Activated T-helper 1 cell treated with anti-CD3 and anti-CD28 coated beads, Interleukin-12 subunit alpha, Interleukin-12 subunit beta, Interleukin-2, Interleukin-4 antibody, amounts not matched to agents 30 ng/mL and 10 ng/mL and 1 ng/mL, durations not matched to agents 14 hours and 24 hours and 36 hours (primary cell): ENCODE measurements around the gene DGKE. TPM values are rescaled to one million over a fixed set of nuclear protein-coding genes. Genes with fewer than 3 reads are reported as not detected.

Experiments
- DNase-seq: peaks from one replicate; pipeline ENCODE4 v3.0.0; 2021; ENCODE audit warnings: low spot score
- H3K27ac Mint-ChIP-seq: one replicate; pipeline ENCODE4 v1.8.0; 2021; ENCODE audit warnings: mild to moderate bottlenecking, mixed read lengths
- H3K27me3 Mint-ChIP-seq: one replicate; pipeline ENCODE4 v1.8.0; 2022; ENCODE audit warnings: mild to moderate bottlenecking, moderate library complexity, mixed read lengths; ENCODE audit not compliant: insufficient read depth
- H3K36me3 Mint-ChIP-seq: one replicate; pipeline ENCODE4 v1.8.0; 2021; ENCODE audit warnings: low read depth, mixed read lengths
- H3K4me1 Mint-ChIP-seq: one replicate; pipeline ENCODE4 v1.8.0; 2021; ENCODE audit warnings: low read depth, mixed read lengths
- H3K4me3 Mint-ChIP-seq: one replicate; pipeline ENCODE4 v1.8.0; 2021; ENCODE audit warnings: mild to moderate bottlenecking, moderate library complexity, mixed read lengths
- H3K9me3 Mint-ChIP-seq: one replicate; pipeline ENCODE4 v1.8.0; 2021; ENCODE audit warnings: mixed read lengths
- intact Hi-C: fragments of 100-400 bp; cut with micrococcal nuclease; formaldehyde crosslinking; loops from one replicate; pipeline ENCODE4 v1.15.1; 2024
- total RNA-seq: library from RNA; stranded (reverse); gene quantifications from 2 replicates; pipeline ENCODE4 v1.2.3, GENCODE V29; 2022

Gene DGKE
- total RNA-seq, 1 donor from 2014 or later: 31.8 TPM

GRCh38 chr17:56902348-56902747 lies 68.4 kb downstream of the DGKE start:
- Mint-ChIP-seq H3K4me1 (peaks cover 33% of the 10 kb centered on the region), H3K27ac (no peak overlapping the region), H3K9me3 (no peaks in the 10 kb centered on the region), H3K36me3 (peaks cover 62% of the 10 kb centered on the region), H3K27me3 (no peaks in the 10 kb centered on the region), H3K4me3 (no peak overlapping the region)
- intact Hi-C loops: no loop called here
- no peak for DNase-seq

GRCh38 chr17:56903560-56903959 lies 69.6 kb downstream of the DGKE start:
- DNase-seq: no peak
- Mint-ChIP-seq H3K4me3 (no peak overlapping the region), H3K27me3 (no peaks in the 10 kb centered on the region), H3K9me3 (no peaks in the 10 kb centered on the region), H3K27ac (no peak overlapping the region), H3K36me3 (peaks cover 61% of the 10 kb centered on the region), H3K4me1 (peaks cover 45% of the 10 kb centered on the region)
- intact Hi-C loops: no loop called here

GRCh38 chr17:56908001-56908542 lies 74.1 kb downstream of the DGKE start:
- H3K27ac Mint-ChIP-seq: peak overlapping the region; percentile 56
- H3K27me3 Mint-ChIP-seq: no peaks in the 10 kb centered on the region
- peaks cover 73% of the 10 kb centered on the region for H3K4me1 Mint-ChIP-seq
- H3K9me3 Mint-ChIP-seq: no peaks in the 10 kb centered on the region
- peak; percentile 38 for DNase-seq
- peaks cover 61% of the 10 kb centered on the region for H3K36me3 Mint-ChIP-seq
- H3K4me3 Mint-ChIP-seq: peak overlapping the region; percentile 59
- intact Hi-C loops: no loop called here

DNA sequence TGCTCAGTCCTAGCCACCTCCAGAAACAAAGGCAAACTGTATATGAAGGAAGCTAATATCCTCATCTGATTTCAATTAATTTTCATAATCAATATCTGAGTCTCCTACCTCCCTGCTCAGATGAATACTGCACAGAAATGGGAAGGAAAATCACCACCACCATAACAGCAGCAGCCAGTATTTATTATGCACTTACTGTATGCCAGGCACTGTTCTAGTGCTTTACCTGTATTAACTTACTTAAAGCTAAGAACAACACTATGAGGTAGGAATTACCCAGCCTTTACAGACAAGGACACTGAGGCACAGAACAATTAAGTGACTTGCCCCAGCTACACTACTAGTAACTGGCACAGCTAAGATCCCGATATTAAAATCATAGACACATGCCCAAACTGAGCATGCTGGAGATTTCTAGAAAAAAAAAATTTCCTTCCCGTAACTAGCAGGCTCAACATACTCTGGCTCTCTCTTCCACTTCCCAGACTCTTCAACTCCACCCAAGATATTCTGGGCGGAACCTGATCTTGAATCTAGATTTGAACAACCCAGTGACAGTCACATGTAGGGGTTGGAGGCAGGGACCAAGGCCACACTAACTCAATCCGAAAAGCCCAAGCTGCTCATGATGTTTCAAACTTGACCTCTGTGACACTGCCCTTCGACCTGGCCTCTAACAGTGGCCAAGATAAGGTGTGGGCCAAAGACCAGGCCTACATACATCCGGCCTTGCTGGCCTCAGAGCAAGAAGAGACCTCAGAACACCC lies 76.0 kb downstream of the DGKE start:
- peak overlapping the region; percentile 30 for H3K27ac Mint-ChIP-seq
- no peak for DNase-seq
- H3K4me3 Mint-ChIP-seq: peak overlapping the region; percentile 93
- H3K4me1 Mint-ChIP-seq: peaks cover 67% of the 10 kb centered on the region
- intact Hi-C loops: loop anchor here (5.0 kb wide), 1 partner anchor 1097 kb away; the partner anchor contains the start of gene SRSF1
- no peaks in the 10 kb centered on the region for H3K9me3 Mint-ChIP-seq
- peaks cover 53% of the 10 kb centered on the region for H3K36me3 Mint-ChIP-seq
- peaks cover 2% of the 10 kb centered on the region for H3K27me3 Mint-ChIP-seq

- Mint-ChIP-seq H3K36me3 (peaks cover 54% of the 10 kb centered on the region), H3K9me3 (no peaks in the 10 kb centered on the region), H3K4me3 (peak overlapping the region; percentile 93), H3K4me1 (peaks cover 73% of the 10 kb centered on the region), H3K27me3 (peaks cover 2% of the 10 kb centered on the region), H3K27ac (peak overlapping the region; percentile 52)
- DNase-seq: no peak
- intact Hi-C loops: loop anchor here (5.0 kb wide), 1 partner anchor 1097 kb away; the partner anchor contains the start of gene SRSF1
Observed at GRCh38 chr17:56910509-56911235, 76.7 kb downstream of the DGKE start.

- Mint-ChIP-seq H3K4me3 (peak overlapping the region; percentile 93), H3K4me1 (peaks cover 76% of the 10 kb centered on the region), H3K27ac (peak overlapping the region; percentile 89), H3K9me3 (peaks cover 3% of the 10 kb centered on the region), H3K27me3 (peaks cover 2% of the 10 kb centered on the region), H3K36me3 (peaks cover 41% of the 10 kb centered on the region)
- intact Hi-C loops: loop anchor here (5.0 kb wide), 1 partner anchor 1095 kb away; the partner anchor contains the start of gene SRSF1
- DNase-seq: no peak
Observed at GRCh38 chr17:56912105-56912999, 78.4 kb downstream of the DGKE start.

GRCh38 chr17:56913000-56913311 lies 79.0 kb downstream of the DGKE start:
- peak overlapping the region; percentile 93 for H3K4me3 Mint-ChIP-seq
- H3K27me3 Mint-ChIP-seq: peaks cover 2% of the 10 kb centered on the region
- intact Hi-C loops: loop anchor here (5.0 kb wide), 1 partner anchor 1094 kb away; the partner anchor contains the start of gene SRSF1

GRCh38 chr17:56913353-56913866 lies 79.5 kb downstream of the DGKE start:
- H3K27ac Mint-ChIP-seq: peak overlapping the region; percentile 89
- peaks cover 33% of the 10 kb centered on the region for H3K36me3 Mint-ChIP-seq
- peak overlapping the region; percentile 93 for H3K4me3 Mint-ChIP-seq
- H3K9me3 Mint-ChIP-seq: peaks cover 12% of the 10 kb centered on the region
- intact Hi-C loops: loop anchor here (5.0 kb wide), 1 partner anchor 1094 kb away; the partner anchor contains the start of gene SRSF1
- peaks cover 66% of the 10 kb centered on the region for H3K4me1 Mint-ChIP-seq
- H3K27me3 Mint-ChIP-seq: peaks cover 2% of the 10 kb centered on the region
- no peak for DNase-seq

More at GRCh38 chr17:56913000-56913311, 79.0 kb downstream of the DGKE start:
- Mint-ChIP-seq H3K4me1 (peaks cover 71% of the 10 kb centered on the region), H3K27ac (peak overlapping the region; percentile 89), H3K36me3 (peaks cover 37% of the 10 kb centered on the region), H3K9me3 (peaks cover 9% of the 10 kb centered on the region)
- no peak for DNase-seq

GRCh38 chr17:56913867-56914580 lies 80.1 kb downstream of the DGKE start, which contains the start of gene TRIM25:
Gene TRIM25 (minus strand): TSS chr17:56914049. CDS start chr17:56913988, 61 bp downstream.
- Mint-ChIP-seq H3K27ac (peak within 1 kb of the TSS; percentile 95), H3K36me3 (peaks cover 26% of the 10 kb centered on the region), H3K4me1 (peaks cover 65% of the 10 kb centered on the region), H3K4me3 (peak within 1 kb of the TSS; percentile 93), H3K27me3 (peaks cover 2% of the 10 kb centered on the region), H3K9me3 (peaks cover 17% of the 10 kb centered on the region)
- DNase-seq: peak; percentile 76
- intact Hi-C loops: loop anchor here (1.0 to 5.0 kb wide), 5 partner anchors 26 to 1093 kb away; partner anchors contain the start of genes AKAP1, C17orf67, COIL and SRSF1

DNA sequence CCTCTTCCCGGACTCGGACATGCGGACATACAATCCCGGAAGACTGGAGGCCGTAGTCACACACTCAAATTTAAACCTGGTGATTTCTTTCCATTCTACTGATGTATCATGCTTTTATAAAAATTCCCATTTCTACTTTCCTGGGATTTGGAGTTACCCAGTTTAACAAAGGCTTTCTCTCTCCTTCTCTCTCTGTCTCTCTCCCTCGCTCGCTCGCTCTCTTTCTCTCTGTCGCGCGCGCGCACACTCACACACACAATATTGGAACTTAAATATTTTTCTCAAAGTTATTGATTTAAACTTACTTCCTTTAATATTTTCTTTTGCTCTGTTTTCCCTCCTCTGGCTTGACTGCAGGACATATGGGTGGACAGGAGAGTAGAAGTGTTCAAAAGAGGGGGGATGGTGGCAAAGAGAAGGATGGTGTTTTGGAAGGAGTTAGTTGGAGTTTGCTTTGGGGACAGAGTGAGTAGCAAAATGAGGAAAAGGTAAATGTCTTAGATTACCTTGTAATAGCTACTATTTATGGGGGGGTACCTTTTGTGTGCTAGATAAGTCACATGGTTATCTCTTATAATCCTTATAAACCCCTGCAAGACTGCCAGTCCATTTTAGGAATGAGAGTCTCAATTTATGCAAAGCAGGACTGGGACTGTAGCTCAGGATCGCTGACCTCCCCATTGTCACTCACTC lies 80.8 kb downstream of the DGKE start:
- Mint-ChIP-seq H3K9me3 (peaks cover 21% of the 10 kb centered on the region), H3K27me3 (peaks cover 2% of the 10 kb centered on the region), H3K4me1 (peaks cover 65% of the 10 kb centered on the region), H3K36me3 (peaks cover 26% of the 10 kb centered on the region), H3K27ac (peak overlapping the region; percentile 95), H3K4me3 (peak overlapping the region; percentile 93)
- intact Hi-C loops: loop anchor here (1.0 to 5.0 kb wide), 5 partner anchors 26 to 1093 kb away; partner anchors contain the start of genes AKAP1, C17orf67, COIL and SRSF1
- DNase-seq: no peak
